ENCODE results near the gene SCART1.

Gene SCART1

DNA sequence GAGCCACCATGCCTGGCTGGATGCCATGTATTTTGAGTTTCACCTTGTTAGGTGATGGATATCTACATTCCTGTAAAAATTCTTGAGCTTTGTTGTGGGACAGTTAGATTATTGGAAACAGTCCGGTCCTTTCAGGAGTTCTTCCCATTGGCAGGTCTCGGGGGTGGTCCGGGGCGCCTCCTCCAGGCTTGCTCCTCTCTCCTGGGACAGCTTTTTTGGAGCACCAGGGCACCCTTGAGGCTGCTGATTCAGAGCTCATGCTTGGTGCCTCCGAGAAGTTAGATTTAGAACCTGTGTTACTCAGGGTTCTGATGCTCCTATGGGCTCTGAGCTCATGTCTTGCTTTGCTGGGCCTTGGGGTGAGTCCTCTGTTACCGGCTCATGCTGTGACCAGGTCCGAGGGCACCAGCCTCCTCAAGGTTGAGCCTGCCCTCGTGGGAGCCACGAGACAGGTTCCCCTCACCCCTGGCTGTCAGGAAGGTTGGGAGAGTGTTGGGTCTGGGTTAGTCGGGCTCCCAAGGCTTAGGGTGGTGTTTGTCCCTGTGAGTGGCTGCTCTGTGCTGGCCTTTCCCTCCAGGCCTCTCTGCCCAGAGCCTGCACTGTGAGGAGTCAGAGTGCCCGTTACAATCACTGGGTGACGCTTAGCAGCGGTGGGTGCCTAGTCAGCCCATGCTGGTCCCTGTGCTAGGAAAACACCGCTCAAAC lies 35.3 kb upstream of the SCART1 start:
- TF ChIP-seq, protein P1, sequence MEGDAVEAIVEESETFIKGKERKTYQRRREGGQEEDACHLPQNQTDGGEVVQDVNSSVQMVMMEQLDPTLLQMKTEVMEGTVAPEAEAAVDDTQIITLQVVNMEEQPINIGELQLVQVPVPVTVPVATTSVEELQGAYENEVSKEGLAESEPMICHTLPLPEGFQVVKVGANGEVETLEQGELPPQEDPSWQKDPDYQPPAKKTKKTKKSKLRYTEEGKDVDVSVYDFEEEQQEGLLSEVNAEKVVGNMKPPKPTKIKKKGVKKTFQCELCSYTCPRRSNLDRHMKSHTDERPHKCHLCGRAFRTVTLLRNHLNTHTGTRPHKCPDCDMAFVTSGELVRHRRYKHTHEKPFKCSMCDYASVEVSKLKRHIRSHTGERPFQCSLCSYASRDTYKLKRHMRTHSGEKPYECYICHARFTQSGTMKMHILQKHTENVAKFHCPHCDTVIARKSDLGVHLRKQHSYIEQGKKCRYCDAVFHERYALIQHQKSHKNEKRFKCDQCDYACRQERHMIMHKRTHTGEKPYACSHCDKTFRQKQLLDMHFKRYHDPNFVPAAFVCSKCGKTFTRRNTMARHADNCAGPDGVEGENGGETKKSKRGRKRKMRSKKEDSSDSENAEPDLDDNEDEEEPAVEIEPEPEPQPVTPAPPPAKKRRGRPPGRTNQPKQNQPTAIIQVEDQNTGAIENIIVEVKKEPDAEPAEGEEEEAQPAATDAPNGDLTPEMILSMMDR (conservative IDR thresholded peaks at IDR 0.05) = no peak
- H3K27ac ChIP-seq = no peak overlapping the region

DNA sequence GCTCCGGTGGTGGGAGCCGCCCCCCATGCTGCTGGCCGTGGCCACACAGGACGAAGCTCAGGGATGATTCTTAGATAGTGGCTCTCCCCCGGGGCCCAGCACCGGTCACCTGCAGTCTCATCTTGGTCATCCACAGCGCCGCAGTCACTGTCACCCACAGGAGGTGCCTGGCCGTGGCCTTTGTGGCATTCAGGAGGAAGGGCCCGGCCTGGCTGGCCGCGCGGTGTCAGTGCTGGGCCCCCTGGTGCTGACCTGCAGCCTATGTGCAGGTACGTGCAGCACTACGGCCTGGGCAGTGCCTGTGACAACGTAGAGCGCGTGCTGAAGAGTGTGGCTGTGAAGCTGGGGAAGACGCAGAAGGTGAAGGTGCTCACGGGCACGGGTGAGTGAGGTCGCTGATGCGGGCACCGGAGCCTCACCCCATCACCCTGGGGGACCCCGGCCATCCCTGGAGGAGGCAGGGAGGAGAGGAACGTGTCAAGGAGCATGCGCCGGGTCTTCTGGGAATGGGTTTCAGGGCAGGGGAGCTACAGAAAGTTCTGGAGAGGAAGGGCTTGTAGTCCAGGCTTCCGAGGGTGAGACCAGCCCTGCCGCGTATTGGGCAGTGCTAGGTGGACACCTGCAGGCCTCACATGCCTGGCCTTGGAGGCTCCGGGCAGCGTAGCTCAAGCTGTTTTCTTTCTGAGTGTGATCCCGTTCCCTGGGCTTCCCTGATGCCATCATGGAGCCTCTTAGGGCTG lies 34.4 kb upstream of the SCART1 start:
- TF ChIP-seq, protein P1 (conservative IDR thresholded peaks at IDR 0.05) = no peak

DNA sequence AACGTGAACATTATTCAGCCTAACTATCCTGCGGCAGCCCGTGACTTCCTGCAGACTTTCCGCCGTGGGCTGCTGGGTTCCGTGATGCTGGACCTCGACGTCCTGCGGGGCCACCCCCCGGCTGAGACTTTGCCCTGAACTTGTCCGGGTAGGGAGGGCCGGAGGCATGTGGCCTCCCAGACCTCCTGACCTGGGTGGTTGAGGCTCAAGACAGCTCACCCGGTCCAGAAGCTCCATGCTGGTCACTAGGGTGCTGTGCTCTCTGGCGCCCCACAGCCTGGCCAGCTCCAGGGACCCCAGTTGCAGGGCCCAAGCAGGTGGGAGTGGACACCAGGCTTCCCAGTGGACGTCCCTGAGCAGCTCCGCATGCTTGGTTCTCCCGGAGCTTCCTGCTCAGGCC lies 33.7 kb upstream of the SCART1 start:
- TF ChIP-seq, protein P1 (conservative IDR thresholded peaks at IDR 0.05) = no peak
- H3K27ac ChIP-seq = no peak overlapping the region

More for the DNA sequence above, 34.4 kb upstream of the SCART1 start:
- no peak overlapping the region for H3K27ac ChIP-seq

DNA sequence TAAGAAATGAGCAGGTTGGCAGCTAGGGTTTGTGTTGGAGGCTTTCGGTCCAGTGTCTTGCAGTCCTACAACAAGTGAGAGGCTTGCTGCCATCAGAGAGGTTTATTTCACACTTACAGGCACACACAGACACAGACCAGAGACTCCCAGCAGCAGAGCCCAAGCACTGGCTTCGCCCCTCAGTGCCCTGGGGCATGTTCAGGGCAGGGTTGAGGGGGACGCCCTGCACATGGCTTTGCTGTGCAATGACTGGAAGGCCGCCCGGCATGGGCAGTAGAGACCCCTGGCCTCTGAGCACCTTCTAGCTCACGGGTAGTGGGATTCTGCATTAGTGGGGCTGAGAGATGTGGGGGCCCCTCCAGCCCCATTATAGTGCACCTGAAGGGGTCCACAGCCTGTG lies 33.2 kb upstream of the SCART1 start:
- no peak overlapping the region for H3K27ac ChIP-seq
- TF ChIP-seq, protein P1 (conservative IDR thresholded peaks at IDR 0.05) = no peak

DNA sequence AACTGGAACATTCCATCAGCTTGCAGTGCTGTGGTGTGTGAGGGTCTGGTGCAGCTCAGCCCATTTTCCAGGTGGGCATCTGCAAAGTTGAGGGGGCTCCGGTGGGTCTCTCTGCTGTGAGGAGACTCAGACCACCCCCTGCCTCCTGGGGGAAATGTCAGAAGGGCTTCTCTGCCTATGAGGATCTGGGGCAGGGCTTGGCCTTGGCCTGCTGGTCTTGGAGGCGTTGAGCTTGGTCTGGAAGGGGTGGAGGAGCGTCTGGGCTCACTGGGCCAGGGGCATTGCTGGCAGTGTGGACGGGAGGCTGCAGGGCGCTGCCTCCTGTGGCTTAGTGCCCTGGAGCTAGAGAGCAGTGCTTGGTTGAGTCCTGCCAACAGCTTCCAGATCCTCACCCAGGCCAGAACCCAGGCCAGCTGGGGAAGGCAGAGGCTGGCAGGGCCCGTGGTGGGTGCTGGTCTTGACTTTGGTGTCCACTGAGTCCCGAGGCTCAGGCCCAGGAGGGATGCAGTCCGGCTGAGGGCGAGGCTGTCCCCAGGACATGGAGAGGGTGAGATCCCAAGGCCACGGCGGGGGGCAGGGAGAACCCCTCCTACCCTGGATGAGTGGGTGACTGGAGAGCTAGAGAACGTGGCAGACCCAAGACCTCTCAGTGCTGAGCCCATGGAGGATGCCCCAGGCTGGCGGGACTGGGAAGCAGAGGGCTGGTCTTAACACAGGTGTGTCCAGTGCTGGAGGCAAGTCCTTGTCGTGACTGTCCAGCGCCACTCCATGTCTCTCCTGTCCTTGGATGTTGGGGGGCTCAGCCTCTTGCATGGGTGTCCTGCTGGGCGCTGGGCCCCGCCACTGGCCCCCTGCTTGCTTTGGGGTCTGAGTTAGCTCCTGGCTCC lies 32.2 kb upstream of the SCART1 start:
- no peak overlapping the region for H3K27ac ChIP-seq
- TF ChIP-seq, protein P1 (conservative IDR thresholded peaks at IDR 0.05) = no peak

DNA sequence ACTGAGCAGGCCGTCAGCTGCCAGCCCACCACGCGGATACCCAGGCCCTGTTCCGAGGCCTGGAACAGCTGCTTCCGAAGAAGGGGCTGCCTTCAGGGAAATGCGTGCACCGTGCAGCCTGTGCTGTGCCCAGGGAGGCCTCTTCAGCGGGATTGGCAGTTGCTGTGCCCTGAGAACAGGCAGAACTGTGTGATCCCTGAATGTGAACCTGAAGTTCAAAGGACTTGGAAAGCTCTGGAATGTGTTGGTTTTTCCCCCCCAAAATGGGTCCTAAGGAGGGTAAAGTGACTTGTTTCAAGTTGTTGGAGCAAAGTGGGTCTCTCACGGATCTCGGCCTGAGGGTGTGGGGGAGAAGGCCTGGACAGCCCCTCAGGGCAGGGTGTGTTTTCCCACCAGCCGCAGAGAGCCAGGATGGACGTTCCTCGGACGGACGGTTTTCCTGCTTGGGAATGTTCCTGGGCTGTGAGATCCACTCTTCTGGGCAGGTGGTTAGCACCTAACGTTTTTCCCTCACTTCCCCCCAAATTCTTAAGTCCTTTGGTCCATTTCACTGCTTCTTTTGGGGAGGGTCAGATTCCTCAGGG lies 31.4 kb upstream of the SCART1 start:
- H3K27ac ChIP-seq = no peak overlapping the region
- TF ChIP-seq, protein P1 (conservative IDR thresholded peaks at IDR 0.05) = no peak

Data from VCaP (cell line).